ENCODE data around the gene RTL9. TPM values are rescaled to one million over a fixed set of nuclear protein-coding genes. Genes with fewer than 3 reads are reported as not detected.

RTL9 gene
- polyA plus RNA-seq, 4 donors = 0.04 to 0.13 TPM; not detected in 2

DNA sequence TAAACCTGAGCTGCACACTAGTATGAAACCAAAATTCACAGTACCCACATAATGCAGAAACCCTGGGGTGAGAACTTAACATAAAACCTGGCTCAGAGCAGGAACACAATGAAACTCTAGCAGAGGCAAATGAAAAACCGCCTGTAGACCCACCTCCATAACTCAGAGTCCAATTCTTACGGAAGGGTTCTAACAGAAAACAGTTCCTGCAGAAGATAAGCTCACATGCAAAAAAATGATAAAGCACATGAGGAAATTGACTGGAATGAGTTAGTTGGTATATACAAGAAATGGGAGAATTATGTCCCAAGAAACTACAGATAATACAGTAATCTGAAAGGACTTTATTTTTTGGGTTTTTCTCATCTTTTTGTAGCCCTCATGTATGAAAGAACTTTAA is 14.7 kb downstream of the RTL9 start:
- Histone ChIP-seq H3K27ac (ENCODE audit: low read depth in 1 of 3, low read length in 2 of 3) (no peak overlapping the region), H3K36me3 (ENCODE audit: control insufficient read depth in 3 of 3, insufficient read depth in 2 of 3, low read depth in 1 of 3, low read length in 3 of 3) (no peaks in the 10 kb centered on the region), H3K27me3 (ENCODE audit: control insufficient read depth in 3 of 3, insufficient read depth in 3 of 3, low read length in 3 of 3) (no peaks in the 10 kb centered on the region), H3K4me3 (ENCODE audit: low read depth in 1 of 3, low read length in 3 of 3) (no peak overlapping the region), H3K4me1 (ENCODE audit: control insufficient read depth in 3 of 3, insufficient read depth in 2 of 3, low read depth in 1 of 3, low read length in 2 of 3) (no peaks in the 10 kb centered on the region), H3K9me3 (ENCODE audit: control insufficient read depth in 2 of 2, insufficient read depth in 1 of 2, low read depth in 1 of 2, low read length in 1 of 2) (no peaks in the 10 kb centered on the region)
- WGBS, 3 donors = 19 to 48% (median 22%) methylated on average over 2 of the region's 2 CpGs
- DNase-seq = peak; percentile 2 to 23
- no peak for FAIRE-seq

DNA sequence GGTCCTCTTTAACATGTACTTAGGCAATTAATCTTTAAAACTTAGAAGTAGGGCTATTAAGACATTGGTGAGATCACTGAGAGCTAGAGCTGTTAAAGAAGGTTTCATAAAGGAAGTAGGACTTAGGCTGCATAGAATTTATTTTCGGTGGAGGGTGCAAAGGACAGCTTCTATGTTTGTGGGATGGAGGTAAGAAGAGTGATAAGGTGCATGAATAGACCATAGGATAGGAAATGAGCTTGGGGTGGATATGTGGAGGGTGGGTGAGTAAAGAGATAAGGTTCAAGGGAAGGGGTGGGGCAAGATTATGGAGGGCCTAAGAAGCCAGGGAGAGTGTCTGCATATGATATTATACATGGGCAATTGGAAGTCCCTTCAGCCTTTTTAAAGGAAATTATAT is 15.9 kb downstream of the RTL9 start:
- WGBS, 3 donors = 17 to 57% (median 21%) methylated on average over 1 of the region's 1 CpG
- DNase-seq (peak; percentile 15 to 22), FAIRE-seq (no peak)

DNA sequence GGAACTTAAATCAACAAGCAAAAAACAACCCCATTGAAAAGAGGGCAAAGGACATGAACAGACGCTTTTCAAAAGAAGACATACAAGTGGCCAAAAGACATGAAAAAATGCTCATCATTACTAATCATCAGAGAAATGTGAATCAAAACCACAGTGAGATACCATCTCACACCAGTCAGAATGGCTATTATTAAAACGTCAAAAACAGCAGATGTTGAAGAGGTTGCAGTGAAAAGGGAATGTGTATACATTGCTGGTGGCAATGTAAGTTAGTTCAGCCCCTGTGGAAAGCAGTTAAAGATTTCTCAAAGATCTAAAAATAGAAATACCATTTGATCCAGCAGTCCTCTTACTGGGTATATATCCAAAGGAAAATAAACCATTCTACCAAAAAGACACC is 22.6 kb downstream of the RTL9 start:
- no peaks in the 10 kb centered on the region for H3K27me3 ChIP-seq (ENCODE audit: control insufficient read depth in 3 of 3, insufficient read depth in 3 of 3, low read length in 3 of 3)
- 55 to 72% (median 64%) methylated on average over 2 of the region's 2 CpGs for WGBS, 3 donors
- no peaks in the 10 kb centered on the region for H3K36me3 ChIP-seq (ENCODE audit: control insufficient read depth in 3 of 3, insufficient read depth in 2 of 3, low read depth in 1 of 3, low read length in 3 of 3)
- H3K9me3 ChIP-seq (ENCODE audit: control insufficient read depth in 2 of 2, insufficient read depth in 1 of 2, low read depth in 1 of 2, low read length in 1 of 2) = no peaks in the 10 kb centered on the region
- FAIRE-seq (no peak), DNase-seq (no peak)
- no peak overlapping the region for H3K27ac ChIP-seq (ENCODE audit: low read depth in 1 of 3, low read length in 2 of 3)
- no peak overlapping the region for H3K4me3 ChIP-seq (ENCODE audit: low read depth in 1 of 3, low read length in 3 of 3)
- no peaks in the 10 kb centered on the region for H3K4me1 ChIP-seq (ENCODE audit: control insufficient read depth in 3 of 3, insufficient read depth in 2 of 3, low read depth in 1 of 3, low read length in 2 of 3)

More for the DNA sequence above, 15.9 kb downstream of the RTL9 start:
- H3K4me3 ChIP-seq (ENCODE audit: low read depth in 1 of 3, low read length in 3 of 3) = no peak overlapping the region
- H3K27me3 ChIP-seq (ENCODE audit: control insufficient read depth in 3 of 3, insufficient read depth in 3 of 3, low read length in 3 of 3) = no peaks in the 10 kb centered on the region
- H3K4me1 ChIP-seq (ENCODE audit: control insufficient read depth in 3 of 3, insufficient read depth in 2 of 3, low read depth in 1 of 3, low read length in 2 of 3) = no peaks in the 10 kb centered on the region
- no peaks in the 10 kb centered on the region for H3K9me3 ChIP-seq (ENCODE audit: control insufficient read depth in 2 of 2, insufficient read depth in 1 of 2, low read depth in 1 of 2, low read length in 1 of 2)
- H3K36me3 ChIP-seq (ENCODE audit: control insufficient read depth in 3 of 3, insufficient read depth in 2 of 3, low read depth in 1 of 3, low read length in 3 of 3) = no peaks in the 10 kb centered on the region
- no peak overlapping the region for H3K27ac ChIP-seq (ENCODE audit: low read depth in 1 of 3, low read length in 2 of 3)

DNA sequence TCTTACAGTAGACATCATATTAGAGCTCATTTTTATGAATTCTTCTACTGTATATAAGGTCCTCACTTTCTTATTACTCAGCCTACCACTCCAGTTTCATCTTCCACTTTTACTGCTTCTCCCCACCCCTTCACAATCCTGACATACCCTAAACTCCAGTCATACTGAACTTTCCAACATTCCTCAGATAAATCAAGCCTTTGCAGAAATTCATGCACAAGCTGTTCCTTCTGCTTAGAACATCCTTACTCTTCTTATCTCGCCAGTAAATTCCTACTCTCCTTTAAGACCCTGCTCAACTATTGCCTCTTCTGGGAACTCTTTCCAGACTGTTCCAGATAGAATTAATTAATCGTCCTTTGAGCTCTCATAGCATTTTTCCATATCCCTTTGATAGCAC is 24.8 kb downstream of the RTL9 start:
- no peak for FAIRE-seq

DNA sequence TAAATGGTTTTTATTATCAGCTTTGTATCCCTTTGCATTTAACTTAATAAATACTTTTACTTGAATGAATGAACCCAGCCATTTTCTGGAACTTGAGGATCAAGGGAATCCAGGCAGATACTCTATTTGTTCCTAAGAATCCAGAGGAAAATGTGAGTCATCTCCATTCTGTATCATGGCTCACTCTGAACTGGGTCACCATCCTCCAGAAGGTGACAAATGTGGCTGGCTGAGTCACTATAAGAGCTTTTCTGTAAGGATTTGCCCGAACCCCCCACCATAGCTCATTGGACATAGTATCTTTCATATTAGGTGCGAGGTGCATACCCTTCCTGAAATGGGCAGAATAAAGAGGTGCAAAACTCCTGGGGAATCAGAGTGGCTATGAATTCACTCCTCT is 25.8 kb downstream of the RTL9 start:
- WGBS, 3 donors = 59 to 97% (median 88%) methylated on average over 2 of the region's 2 CpGs
- H3K4me3 ChIP-seq (ENCODE audit: low read depth in 1 of 3, low read length in 3 of 3) = no peak overlapping the region
- H3K27ac ChIP-seq (ENCODE audit: low read depth in 1 of 3, low read length in 2 of 3) = no peak overlapping the region
- no peak for FAIRE-seq
- no peaks in the 10 kb centered on the region for H3K36me3 ChIP-seq (ENCODE audit: control insufficient read depth in 3 of 3, insufficient read depth in 2 of 3, low read depth in 1 of 3, low read length in 3 of 3)
- H3K9me3 ChIP-seq (ENCODE audit: control insufficient read depth in 2 of 2, insufficient read depth in 1 of 2, low read depth in 1 of 2, low read length in 1 of 2) = no peaks in the 10 kb centered on the region
- H3K4me1 ChIP-seq (ENCODE audit: control insufficient read depth in 3 of 3, insufficient read depth in 2 of 3, low read depth in 1 of 3, low read length in 2 of 3) = no peaks in the 10 kb centered on the region
- no peak for DNase-seq
- no peaks in the 10 kb centered on the region for H3K27me3 ChIP-seq (ENCODE audit: control insufficient read depth in 3 of 3, insufficient read depth in 3 of 3, low read length in 3 of 3)

More for the DNA sequence above, 24.8 kb downstream of the RTL9 start:
- Histone ChIP-seq H3K4me3 (ENCODE audit: low read depth in 1 of 3, low read length in 3 of 3) (no peak overlapping the region), H3K27ac (ENCODE audit: low read depth in 1 of 3, low read length in 2 of 3) (no peak overlapping the region), H3K27me3 (ENCODE audit: control insufficient read depth in 3 of 3, insufficient read depth in 3 of 3, low read length in 3 of 3) (no peaks in the 10 kb centered on the region), H3K36me3 (ENCODE audit: control insufficient read depth in 3 of 3, insufficient read depth in 2 of 3, low read depth in 1 of 3, low read length in 3 of 3) (no peaks in the 10 kb centered on the region), H3K9me3 (ENCODE audit: control insufficient read depth in 2 of 2, insufficient read depth in 1 of 2, low read depth in 1 of 2, low read length in 1 of 2) (no peaks in the 10 kb centered on the region), H3K4me1 (ENCODE audit: control insufficient read depth in 3 of 3, insufficient read depth in 2 of 3, low read depth in 1 of 3, low read length in 2 of 3) (no peaks in the 10 kb centered on the region)
- no peak for DNase-seq
- WGBS, 3 donors = 44 to 66% (median 45%) methylated on average over 2 of the region's 2 CpGs

DNA sequence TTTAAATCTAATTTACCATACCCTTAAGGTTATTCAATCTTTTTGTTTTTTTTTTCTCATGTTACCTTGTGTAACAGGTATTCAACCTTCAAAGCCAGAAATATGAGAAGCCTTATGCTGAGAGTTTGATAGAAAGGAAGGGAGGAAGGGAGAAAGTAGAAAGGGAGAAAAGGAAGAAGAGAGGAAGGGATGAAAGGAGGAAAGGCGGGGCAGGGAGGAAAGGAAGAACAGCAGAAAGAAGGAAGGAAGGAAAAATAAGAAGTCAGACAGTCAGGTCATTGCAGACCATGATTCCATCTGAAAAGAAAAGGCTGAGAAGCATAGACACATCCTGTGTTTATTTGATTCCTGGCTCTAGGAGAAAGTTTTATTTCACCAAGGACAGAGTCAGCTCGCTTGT is 30.9 kb downstream of the RTL9 start:
- WGBS, 3 donors = 65 to 74% (median 66%) methylated on average over 2 of the region's 2 CpGs
- Histone ChIP-seq H3K27ac (ENCODE audit: low read depth in 1 of 3, low read length in 2 of 3) (no peak overlapping the region), H3K4me1 (ENCODE audit: control insufficient read depth in 3 of 3, insufficient read depth in 2 of 3, low read depth in 1 of 3, low read length in 2 of 3) (no peaks in the 10 kb centered on the region), H3K36me3 (ENCODE audit: control insufficient read depth in 3 of 3, insufficient read depth in 2 of 3, low read depth in 1 of 3, low read length in 3 of 3) (no peaks in the 10 kb centered on the region), H3K4me3 (ENCODE audit: low read depth in 1 of 3, low read length in 3 of 3) (no peak overlapping the region), H3K9me3 (ENCODE audit: control insufficient read depth in 2 of 2, insufficient read depth in 1 of 2, low read depth in 1 of 2, low read length in 1 of 2) (no peaks in the 10 kb centered on the region), H3K27me3 (ENCODE audit: control insufficient read depth in 3 of 3, insufficient read depth in 3 of 3, low read length in 3 of 3) (no peaks in the 10 kb centered on the region)
- DNase-seq = no peak
- FAIRE-seq = no peak

DNA sequence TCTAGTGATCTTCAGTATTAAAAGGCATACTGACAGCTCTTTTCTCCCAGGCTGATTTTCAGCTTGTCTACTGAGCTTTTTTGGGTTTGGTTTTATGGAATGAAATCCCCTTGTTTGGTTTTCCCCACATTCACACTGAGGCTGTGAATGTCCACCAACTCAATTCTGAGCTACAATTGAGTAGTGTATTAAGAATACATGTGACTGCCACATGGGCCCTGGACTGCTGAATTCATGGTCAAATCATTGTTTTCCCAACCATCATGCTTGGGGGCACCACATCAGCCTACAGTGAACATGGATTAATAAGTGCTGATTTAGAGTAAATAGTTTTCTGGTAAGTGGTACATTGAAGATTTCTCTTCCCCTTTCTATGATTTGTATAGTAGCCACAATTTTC is 32.4 kb downstream of the RTL9 start:
- no peaks in the 10 kb centered on the region for H3K4me1 ChIP-seq (ENCODE audit: control insufficient read depth in 3 of 3, insufficient read depth in 2 of 3, low read depth in 1 of 3, low read length in 2 of 3)
- FAIRE-seq (no peak), DNase-seq (no peak)
- H3K9me3 ChIP-seq (ENCODE audit: control insufficient read depth in 2 of 2, insufficient read depth in 1 of 2, low read depth in 1 of 2, low read length in 1 of 2) = no peaks in the 10 kb centered on the region
- no peak overlapping the region for H3K27ac ChIP-seq (ENCODE audit: low read depth in 1 of 3, low read length in 2 of 3)
- H3K4me3 ChIP-seq (ENCODE audit: low read depth in 1 of 3, low read length in 3 of 3) = no peak overlapping the region
- no peaks in the 10 kb centered on the region for H3K27me3 ChIP-seq (ENCODE audit: control insufficient read depth in 3 of 3, insufficient read depth in 3 of 3, low read length in 3 of 3)
- no peaks in the 10 kb centered on the region for H3K36me3 ChIP-seq (ENCODE audit: control insufficient read depth in 3 of 3, insufficient read depth in 2 of 3, low read depth in 1 of 3, low read length in 3 of 3)

DNA sequence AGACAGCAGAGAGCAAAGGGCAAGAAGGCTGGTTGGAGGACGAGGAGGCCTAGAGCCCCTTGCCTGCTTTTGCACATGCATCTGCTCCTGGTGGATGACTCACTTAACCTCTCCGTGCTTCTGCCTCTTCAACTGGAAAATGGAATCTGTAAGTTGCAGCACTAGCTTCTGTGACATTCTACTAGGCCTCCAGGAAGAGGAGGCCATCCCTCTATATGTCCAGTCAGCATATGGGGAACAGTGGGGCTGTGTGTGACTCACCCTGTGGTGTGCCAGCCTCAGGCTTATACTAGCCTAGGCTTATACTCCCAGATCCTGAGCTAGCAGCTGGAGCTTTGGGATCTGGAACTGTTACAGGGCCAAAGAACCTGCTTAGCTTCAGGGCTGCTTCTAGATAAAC is 36.0 kb downstream of the RTL9 start:
- no peaks in the 10 kb centered on the region for H3K36me3 ChIP-seq (ENCODE audit: control insufficient read depth in 3 of 3, insufficient read depth in 2 of 3, low read depth in 1 of 3, low read length in 3 of 3)
- H3K4me1 ChIP-seq (ENCODE audit: control insufficient read depth in 3 of 3, insufficient read depth in 2 of 3, low read depth in 1 of 3, low read length in 2 of 3) = peaks cover 0 to 8% (median 0%) of the 10 kb centered on the region in 3 donors
- H3K4me3 ChIP-seq (ENCODE audit: low read depth in 1 of 3, low read length in 3 of 3) = no peak overlapping the region
- no peak for DNase-seq
- FAIRE-seq = no peak
- WGBS, 3 donors = 56 to 88% (median 72%) methylated on average over 2 of the region's 2 CpGs
- no peaks in the 10 kb centered on the region for H3K27me3 ChIP-seq (ENCODE audit: control insufficient read depth in 3 of 3, insufficient read depth in 3 of 3, low read length in 3 of 3)
- peak overlapping the region in 1 of 3 donors; percentile 33 for H3K27ac ChIP-seq (ENCODE audit: low read depth in 1 of 3, low read length in 2 of 3)
- no peaks in the 10 kb centered on the region for H3K9me3 ChIP-seq (ENCODE audit: control insufficient read depth in 2 of 2, insufficient read depth in 1 of 2, low read depth in 1 of 2, low read length in 1 of 2)

DNA sequence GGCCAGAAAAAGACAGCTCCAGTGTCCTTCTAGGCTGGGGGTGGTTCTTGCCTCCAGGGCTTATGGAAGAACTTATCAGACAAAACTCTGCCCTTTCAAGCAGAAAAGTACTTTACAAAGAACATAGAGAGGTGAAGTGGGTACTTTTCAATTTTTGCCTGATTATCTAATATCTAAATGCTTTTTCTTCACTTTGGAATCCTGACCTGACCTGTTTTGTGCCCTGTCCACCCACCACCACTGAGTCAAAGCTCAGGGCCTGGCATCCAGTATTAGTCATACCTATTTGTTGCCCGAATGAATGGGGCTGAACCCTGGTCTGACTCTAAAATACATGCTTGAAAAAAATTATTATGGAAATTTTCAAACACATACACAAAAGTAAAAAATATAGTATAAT is 37.2 kb downstream of the RTL9 start:
- Histone ChIP-seq H3K4me1 (ENCODE audit: control insufficient read depth in 3 of 3, insufficient read depth in 2 of 3, low read depth in 1 of 3, low read length in 2 of 3) (peaks cover 0 to 8% (median 0%) of the 10 kb centered on the region in 3 donors), H3K27me3 (ENCODE audit: control insufficient read depth in 3 of 3, insufficient read depth in 3 of 3, low read length in 3 of 3) (no peaks in the 10 kb centered on the region), H3K4me3 (ENCODE audit: low read depth in 1 of 3, low read length in 3 of 3) (no peak overlapping the region), H3K27ac (ENCODE audit: low read depth in 1 of 3, low read length in 2 of 3) (no peak overlapping the region), H3K36me3 (ENCODE audit: control insufficient read depth in 3 of 3, insufficient read depth in 2 of 3, low read depth in 1 of 3, low read length in 3 of 3) (no peaks in the 10 kb centered on the region), H3K9me3 (ENCODE audit: control insufficient read depth in 2 of 2, insufficient read depth in 1 of 2, low read depth in 1 of 2, low read length in 1 of 2) (no peaks in the 10 kb centered on the region)
- 83 to 90% (median 84%) methylated on average over 1 of the region's 1 CpG for WGBS, 3 donors
- FAIRE-seq (no peak), DNase-seq (no peak)
